Mucosa of stomach (tissue), 1 donor: Measurements from ENCODE around the gene MAP3K6.

Source experiments
- H3K27me3 ChIP-seq: one replicate; pipeline ENCODE4 v1.7.0; 2013; ENCODE audit warnings: mild to moderate bottlenecking, low read length; ENCODE audit not compliant: control insufficient read depth, insufficient read depth
- H3K36me3 ChIP-seq: one replicate; pipeline ENCODE4 v1.7.0; 2013; ENCODE audit warnings: low read length; ENCODE audit not compliant: control insufficient read depth, insufficient read depth
- H3K4me1 ChIP-seq: one replicate; pipeline ENCODE4 v1.7.0; 2013; ENCODE audit warnings: mild to moderate bottlenecking, low read length; ENCODE audit not compliant: control insufficient read depth, insufficient read depth
- H3K4me3 ChIP-seq: one replicate; pipeline ENCODE4 v1.7.0; 2013; ENCODE audit warnings: low read length
- H3K9ac ChIP-seq: one replicate; pipeline ENCODE4 v1.7.0; 2013; ENCODE audit warnings: mild to moderate bottlenecking, low read length, moderate library complexity
- H3K9me3 ChIP-seq: one replicate; pipeline ENCODE4 v1.7.0; 2013; ENCODE audit warnings: mild to moderate bottlenecking, low read length, moderate library complexity; ENCODE audit not compliant: control insufficient read depth
- donor health status: Pancreatic carcinoma.

MAP3K6 gene

GRCh38 chr1:27331426-27331825, 35.3 kb downstream of the MAP3K6 start:
- Histone ChIP-seq H3K4me3 (no peak overlapping the region), H3K4me1 (no peaks in the 10 kb centered on the region), H3K9me3 (no peaks in the 10 kb centered on the region), H3K36me3 (peaks cover 20% of the 10 kb centered on the region), H3K9ac (no peak overlapping the region), H3K27me3 (no peaks in the 10 kb centered on the region)

- peaks cover 20% of the 10 kb centered on the region for H3K36me3 ChIP-seq
These were observed 36.0 kb downstream of the MAP3K6 start for GRCh38 chr1:27330786-27331185.

GRCh38 chr1:27327964-27328363, 38.8 kb downstream of the MAP3K6 start:
- peaks cover 8% of the 10 kb centered on the region for H3K4me1 ChIP-seq
- no peak overlapping the region for H3K4me3 ChIP-seq
- no peaks in the 10 kb centered on the region for H3K9me3 ChIP-seq
- no peak overlapping the region for H3K9ac ChIP-seq
- H3K27me3 ChIP-seq = no peaks in the 10 kb centered on the region
- peaks cover 9% of the 10 kb centered on the region for H3K36me3 ChIP-seq

More at GRCh38 chr1:27330786-27331185, 36.0 kb downstream of the MAP3K6 start:
- H3K9ac ChIP-seq = no peak overlapping the region
- no peak overlapping the region for H3K4me3 ChIP-seq
- no peaks in the 10 kb centered on the region for H3K27me3 ChIP-seq
- no peaks in the 10 kb centered on the region for H3K9me3 ChIP-seq
- H3K4me1 ChIP-seq = no peaks in the 10 kb centered on the region

- Histone ChIP-seq H3K36me3 (no peaks in the 10 kb centered on the region), H3K9me3 (no peaks in the 10 kb centered on the region), H3K4me3 (no peak overlapping the region), H3K27me3 (no peaks in the 10 kb centered on the region), H3K4me1 (peaks cover 10% of the 10 kb centered on the region), H3K9ac (no peak overlapping the region)
These were observed 41.5 kb downstream of the MAP3K6 start for GRCh38 chr1:27325286-27325685.

GRCh38 chr1:27322569-27323240, 44.1 kb downstream of the MAP3K6 start:
- H3K9ac ChIP-seq = peak overlapping the region; percentile 97
- H3K4me1 ChIP-seq = peaks cover 10% of the 10 kb centered on the region
- H3K36me3 ChIP-seq = no peaks in the 10 kb centered on the region

GRCh38 chr1:27321813-27322568, 44.8 kb downstream of the MAP3K6 start, which contains the start of gene TMEM222:
TMEM222 (plus strand) TSS chr1:27322163; CDS start chr1:27322198, 35 bp downstream.
- H3K36me3 ChIP-seq = no peaks in the 10 kb centered on the region
- H3K4me3 ChIP-seq = peak within 1 kb of the TSS; percentile 95
- peaks cover 12% of the 10 kb centered on the region for H3K4me1 ChIP-seq
- H3K9me3 ChIP-seq = no peaks in the 10 kb centered on the region
- no peaks in the 10 kb centered on the region for H3K27me3 ChIP-seq
- peak within 1 kb of the TSS; percentile 97 for H3K9ac ChIP-seq

More at GRCh38 chr1:27322569-27323240, 44.1 kb downstream of the MAP3K6 start:
- Histone ChIP-seq H3K27me3 (no peaks in the 10 kb centered on the region), H3K4me3 (peak overlapping the region; percentile 95), H3K9me3 (no peaks in the 10 kb centered on the region)

- Histone ChIP-seq H3K4me1 (peaks cover 13% of the 10 kb centered on the region), H3K9ac (no peak overlapping the region), H3K4me3 (no peak overlapping the region), H3K36me3 (no peaks in the 10 kb centered on the region), H3K9me3 (no peaks in the 10 kb centered on the region), H3K27me3 (no peaks in the 10 kb centered on the region)
These were observed 48.2 kb downstream of the MAP3K6 start for GRCh38 chr1:27318596-27318995.

GRCh38 chr1:27318136-27318535, 48.6 kb downstream of the MAP3K6 start:
- Histone ChIP-seq H3K36me3 (no peaks in the 10 kb centered on the region), H3K27me3 (no peaks in the 10 kb centered on the region), H3K4me1 (peaks cover 8% of the 10 kb centered on the region), H3K9me3 (no peaks in the 10 kb centered on the region), H3K4me3 (no peak overlapping the region), H3K9ac (no peak overlapping the region)

- Histone ChIP-seq H3K9ac (no peak overlapping the region), H3K4me1 (peaks cover 5% of the 10 kb centered on the region), H3K4me3 (no peak overlapping the region), H3K36me3 (no peaks in the 10 kb centered on the region), H3K9me3 (no peaks in the 10 kb centered on the region), H3K27me3 (no peaks in the 10 kb centered on the region)
These were observed 49.9 kb downstream of the MAP3K6 start for GRCh38 chr1:27316860-27317259.

GRCh38 chr1:27314737-27315136, 52.0 kb downstream of the MAP3K6 start:
- Histone ChIP-seq H3K36me3 (no peaks in the 10 kb centered on the region), H3K4me1 (peaks cover 5% of the 10 kb centered on the region), H3K27me3 (no peaks in the 10 kb centered on the region), H3K9me3 (no peaks in the 10 kb centered on the region), H3K4me3 (no peak overlapping the region), H3K9ac (no peak overlapping the region)

GRCh38 chr1:27314169-27314568, 52.6 kb downstream of the MAP3K6 start:
- Histone ChIP-seq H3K4me3 (no peak overlapping the region), H3K4me1 (peaks cover 5% of the 10 kb centered on the region), H3K9me3 (no peaks in the 10 kb centered on the region), H3K36me3 (no peaks in the 10 kb centered on the region), H3K27me3 (no peaks in the 10 kb centered on the region), H3K9ac (no peak overlapping the region)

- H3K36me3 ChIP-seq = no peaks in the 10 kb centered on the region
- H3K27me3 ChIP-seq = no peaks in the 10 kb centered on the region
- H3K9ac ChIP-seq = no peak overlapping the region
- no peaks in the 10 kb centered on the region for H3K9me3 ChIP-seq
- H3K4me1 ChIP-seq = peaks cover 8% of the 10 kb centered on the region
- H3K4me3 ChIP-seq = no peak overlapping the region
These were observed 58.7 kb downstream of the MAP3K6 start for GRCh38 chr1:27307874-27308598.
